ENCODE data around the gene EHD2. TPM values are rescaled to one million over a fixed set of nuclear protein-coding genes. Genes with fewer than 3 reads are reported as not detected.

EHD2 gene
- total RNA-seq, 3 donors from 2014 or later, result 38.8 to 121 (median 67.2) TPM

- intact Hi-C loops (cut with DNase I; ENCODE audit: low total_unique reads), result no loop called here
- no peak overlapping the region for H3K4me3 ChIP-seq
Observed at GRCh38 chr19:47670736-47671135, 42.5 kb upstream of the EHD2 start.

DNA sequence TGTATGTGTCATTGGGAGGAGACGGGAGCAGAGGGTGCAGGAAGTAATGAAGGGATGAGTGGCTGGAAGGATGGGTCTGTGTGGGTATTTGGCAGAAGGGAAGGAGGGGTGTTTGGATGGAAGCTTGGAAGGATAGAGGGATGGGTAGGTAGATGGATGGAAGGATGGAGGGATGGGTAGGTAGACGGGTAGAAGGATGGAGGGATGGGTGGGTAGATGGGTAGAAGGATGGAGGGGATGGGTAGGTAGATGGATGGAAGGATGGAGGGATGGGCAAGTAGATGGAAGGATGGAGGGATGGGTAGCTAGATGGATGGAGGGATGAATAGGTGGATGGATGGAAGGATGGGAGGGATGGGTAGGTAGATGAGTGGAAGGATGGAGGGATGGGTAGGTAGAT, 41.7 kb upstream of the EHD2 start:
- Histone ChIP-seq H3K27ac (no peak overlapping the region), H3K27me3 (no peaks in the 10 kb centered on the region), H3K4me3 (no peak overlapping the region), H3K36me3 (no peaks in the 10 kb centered on the region), H3K9me3 (no peaks in the 10 kb centered on the region), H3K4me1 (no peaks in the 10 kb centered on the region)
- TF ChIP-seq POLR2AphosphoS5 (IDR thresholded peaks at IDR 0.05) (no peak), POLR2A (IDR thresholded peaks at IDR 0.05) (no peak)
- no peak for DNase-seq (ENCODE audit: low spot score in 2 of 2)
- intact Hi-C loops (cut with DNase I; ENCODE audit: low total_unique reads), result no loop called here

More at GRCh38 chr19:47670736-47671135, 42.5 kb upstream of the EHD2 start:
- Histone ChIP-seq H3K9me3 (no peaks in the 10 kb centered on the region), H3K36me3 (no peaks in the 10 kb centered on the region), H3K27me3 (no peaks in the 10 kb centered on the region), H3K27ac (no peak overlapping the region), H3K4me1 (peaks cover 0 to under 1% of the 10 kb centered on the region in 2 donors)
- TF ChIP-seq, protein P1, sequence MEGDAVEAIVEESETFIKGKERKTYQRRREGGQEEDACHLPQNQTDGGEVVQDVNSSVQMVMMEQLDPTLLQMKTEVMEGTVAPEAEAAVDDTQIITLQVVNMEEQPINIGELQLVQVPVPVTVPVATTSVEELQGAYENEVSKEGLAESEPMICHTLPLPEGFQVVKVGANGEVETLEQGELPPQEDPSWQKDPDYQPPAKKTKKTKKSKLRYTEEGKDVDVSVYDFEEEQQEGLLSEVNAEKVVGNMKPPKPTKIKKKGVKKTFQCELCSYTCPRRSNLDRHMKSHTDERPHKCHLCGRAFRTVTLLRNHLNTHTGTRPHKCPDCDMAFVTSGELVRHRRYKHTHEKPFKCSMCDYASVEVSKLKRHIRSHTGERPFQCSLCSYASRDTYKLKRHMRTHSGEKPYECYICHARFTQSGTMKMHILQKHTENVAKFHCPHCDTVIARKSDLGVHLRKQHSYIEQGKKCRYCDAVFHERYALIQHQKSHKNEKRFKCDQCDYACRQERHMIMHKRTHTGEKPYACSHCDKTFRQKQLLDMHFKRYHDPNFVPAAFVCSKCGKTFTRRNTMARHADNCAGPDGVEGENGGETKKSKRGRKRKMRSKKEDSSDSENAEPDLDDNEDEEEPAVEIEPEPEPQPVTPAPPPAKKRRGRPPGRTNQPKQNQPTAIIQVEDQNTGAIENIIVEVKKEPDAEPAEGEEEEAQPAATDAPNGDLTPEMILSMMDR (IDR thresholded peaks at IDR 0.05), result no peak
- TF ChIP-seq POLR2A (IDR thresholded peaks at IDR 0.05), result no peak
- TF ChIP-seq POLR2AphosphoS5 (IDR thresholded peaks at IDR 0.05), result no peak
- DNase-seq (ENCODE audit: low spot score in 2 of 2), result no peak

DNA sequence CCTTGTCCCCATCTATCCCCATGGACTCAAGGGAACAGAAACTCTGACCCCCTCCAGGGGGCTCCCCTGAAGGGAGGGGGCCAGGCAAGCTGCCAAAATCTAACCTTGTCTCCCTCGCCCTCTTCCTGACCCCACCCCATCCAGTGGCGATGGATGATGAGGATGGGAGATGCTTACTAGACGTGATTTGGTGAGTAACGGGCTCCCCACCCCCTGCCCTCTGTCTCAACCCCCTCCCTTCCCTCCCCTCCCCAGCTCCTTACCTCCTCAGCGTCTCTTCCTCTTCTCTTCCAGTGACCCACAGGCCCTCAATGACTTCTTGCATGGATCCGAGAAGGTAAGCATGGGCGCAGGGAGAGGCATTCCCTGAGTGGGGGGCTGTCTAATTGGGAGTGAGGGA, 39.8 kb upstream of the EHD2 start:
- H3K4me1 ChIP-seq, result no peaks in the 10 kb centered on the region
- H3K36me3 ChIP-seq, result no peaks in the 10 kb centered on the region
- H3K27me3 ChIP-seq, result no peaks in the 10 kb centered on the region
- peak overlapping the region in 1 of 2 donors; percentile 3 for H3K27ac ChIP-seq
- intact Hi-C loops (cut with DNase I; ENCODE audit: low total_unique reads), result no loop called here
- DNase-seq (ENCODE audit: low spot score in 2 of 2), result no peak
- H3K4me3 ChIP-seq, result no peak overlapping the region
- H3K9me3 ChIP-seq, result no peaks in the 10 kb centered on the region
- TF ChIP-seq POLR2AphosphoS5 (IDR thresholded peaks at IDR 0.05) (no peak), POLR2A (IDR thresholded peaks at IDR 0.05) (no peak)
- TF ChIP-seq, protein P1 (IDR thresholded peaks at IDR 0.05), result no peak

DNA sequence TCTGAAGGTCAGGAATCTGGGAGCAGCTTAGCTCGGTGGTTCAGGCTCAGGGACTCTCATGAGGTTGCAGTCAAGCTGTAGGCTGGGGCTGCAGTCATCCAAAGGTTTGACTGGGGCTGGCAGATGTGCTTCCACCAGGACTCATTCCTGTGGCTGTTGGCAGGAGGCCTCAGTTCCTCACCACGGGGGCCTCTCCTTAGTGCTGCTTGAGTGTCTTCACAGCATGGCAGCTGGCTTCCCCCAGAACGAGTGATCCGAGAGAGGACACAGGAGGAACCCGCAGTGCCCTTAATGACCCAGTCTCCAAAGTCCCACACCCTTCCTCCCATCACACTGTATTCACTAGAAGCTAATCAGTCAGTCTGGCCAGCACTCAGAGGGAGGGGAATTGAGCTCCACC, 38.7 kb upstream of the EHD2 start:
- intact Hi-C loops (cut with DNase I; ENCODE audit: low total_unique reads), result no loop called here
- Histone ChIP-seq H3K27ac (no peak overlapping the region), H3K36me3 (no peaks in the 10 kb centered on the region), H3K27me3 (no peaks in the 10 kb centered on the region), H3K4me1 (no peaks in the 10 kb centered on the region), H3K4me3 (no peak overlapping the region), H3K9me3 (no peaks in the 10 kb centered on the region)
- DNase-seq (ENCODE audit: low spot score in 2 of 2), result no peak
- TF ChIP-seq POLR2A (IDR thresholded peaks at IDR 0.05), result no peak
- TF ChIP-seq POLR2AphosphoS5 (IDR thresholded peaks at IDR 0.05), result no peak
- TF ChIP-seq, protein P1 (IDR thresholded peaks at IDR 0.05), result no peak

DNA sequence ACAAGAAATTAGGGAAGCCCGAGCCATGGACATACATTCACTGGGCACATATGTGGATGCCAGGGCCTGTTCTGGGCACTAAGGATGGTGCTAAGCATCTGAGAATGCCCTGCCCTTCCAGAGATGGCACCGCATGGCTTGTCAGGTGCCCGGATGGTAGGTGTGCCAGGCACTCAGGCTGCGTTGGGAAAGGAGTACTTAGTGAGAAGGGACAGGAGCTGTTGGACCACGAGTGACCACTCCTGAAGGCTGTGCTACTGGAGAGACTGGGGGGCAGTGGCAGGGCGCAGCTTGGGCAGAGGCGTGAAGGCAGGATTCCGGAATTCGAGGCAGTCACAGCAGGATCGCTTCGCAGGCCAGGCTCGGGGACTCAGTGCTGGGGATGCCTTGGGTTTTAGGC, 38.0 kb upstream of the EHD2 start:
- H3K36me3 ChIP-seq, result peaks cover 2% of the 10 kb centered on the region
- DNase-seq (ENCODE audit: low spot score in 2 of 2), result no peak
- TF ChIP-seq, protein P1 (IDR thresholded peaks at IDR 0.05), result no peak
- TF ChIP-seq POLR2A (IDR thresholded peaks at IDR 0.05) (no peak), POLR2AphosphoS5 (IDR thresholded peaks at IDR 0.05) (no peak)
- H3K27ac ChIP-seq, result no peak overlapping the region
- H3K9me3 ChIP-seq, result no peaks in the 10 kb centered on the region
- intact Hi-C loops (cut with DNase I; ENCODE audit: low total_unique reads), result no loop called here
- no peaks in the 10 kb centered on the region for H3K27me3 ChIP-seq
- no peak overlapping the region for H3K4me3 ChIP-seq
- no peaks in the 10 kb centered on the region for H3K4me1 ChIP-seq

GRCh38 chr19:47675859-47676258, 37.4 kb upstream of the EHD2 start:
- peaks cover 8% of the 10 kb centered on the region for H3K36me3 ChIP-seq
- intact Hi-C loops (cut with DNase I; ENCODE audit: low total_unique reads), result loop anchor here (2.0 kb wide), 1 partner anchor 35 kb away; no protein-coding TSS in a partner anchor

More at GRCh38 chr19:47675859-47676258, 37.4 kb upstream of the EHD2 start:
- TF ChIP-seq POLR2AphosphoS5 (IDR thresholded peaks at IDR 0.05) (no peak), POLR2A (IDR thresholded peaks at IDR 0.05) (no peak)
- TF ChIP-seq, protein P1 (IDR thresholded peaks at IDR 0.05), result no peak
- no peak overlapping the region for H3K27ac ChIP-seq
- DNase-seq (ENCODE audit: low spot score in 2 of 2), result no peak
- H3K9me3 ChIP-seq, result no peaks in the 10 kb centered on the region
- H3K27me3 ChIP-seq, result no peaks in the 10 kb centered on the region
- no peak overlapping the region for H3K4me3 ChIP-seq
- no peaks in the 10 kb centered on the region for H3K4me1 ChIP-seq
